ENCODE results near the gene FOLR3.

- TF ChIP-seq POLR2A (IDR thresholded peaks at IDR 0.05; ENCODE audit: low read length) (peak; percentile 95), GATA1 (IDR thresholded peaks at IDR 0.05; ENCODE audit: low read depth, low read length) (no peak)
Observed at GRCh38 chr11:72112143-72112977, 23.2 kb upstream of the FOLR3 start, which contains the start of gene ANAPC15.
